ENCODE measurements around the gene ZNF729. TPM values are rescaled to one million over a fixed set of nuclear protein-coding genes. Genes with fewer than 3 reads are reported as not detected.

ZNF729 gene
- not detected in 5 replicates for total RNA-seq (2022; extraction: Qiagen RNA extraction; ENCODE audit: low read depth)

GRCh38 chr19:22286151-22286810 lies at the start of gene ZNF729:
Gene ZNF729 (plus strand): TSS chr19:22286441. CDS start chr19:22286526, 85 bp downstream.

Other genes starting within 250 kb of the ZNF729 start
- gene ZNF257, start 234.0 kb upstream of the ZNF729 start, total RNA-seq (2022; extraction: Qiagen RNA extraction; ENCODE audit: low read depth): not detected in 5 replicates
- not detected in 5 replicates for gene ZNF676, start 89.5 kb upstream of the ZNF729 start, total RNA-seq (2022; extraction: Qiagen RNA extraction; ENCODE audit: low read depth)
- gene ZNF98, start 135.9 kb downstream of the ZNF729 start, total RNA-seq (2022; extraction: Qiagen RNA extraction; ENCODE audit: low read depth): not detected in 5 replicates

Data from A549 treated with GW870086 at 1 μM for 4 hours (cell line).